K562 (cell line): Measurements from ENCODE around the gene PRCC. TPM values are rescaled to one million over a fixed set of nuclear protein-coding genes. Genes with fewer than 3 reads are reported as not detected.
A peak's percentile ranks its signal among the peaks of the same experiment; 100 is the strongest.

ENCODE experiments used
- CXXC5 ChIP-seq: fragments of 250-450 bp; sonication (Bioruptor Pico); IDR thresholded peaks from 2 replicates; pipeline ENCODE4 v1.8.0; 2022; ENCODE audit warnings: inconsistent platforms, mild to moderate bottlenecking, moderate library complexity
- ETV1 ChIP-seq: fragments of 450-650 bp; conservative IDR thresholded peaks from 2 replicates; pipeline ENCODE4 v1.6.1; 2016; ENCODE audit warnings: missing genetic modification characterization, control low read depth, low read depth, missing compliant biosample characterization
- GABPA ChIP-seq: fragments of 200-800 bp; sonication (Bioruptor generic); conservative IDR thresholded peaks from 2 replicates; pipeline ENCODE4 v1.6.1; 2016; ENCODE audit warnings: low read depth, missing genetic modification characterization, missing compliant biosample characterization
- HCFC1 ChIP-seq: IDR thresholded peaks from 2 replicates; pipeline ENCODE4 v1.6.1; 2012; ENCODE audit warnings: low read depth, low read length, improper control_type of control experiment
- KLF13 ChIP-seq: fragments of 450-650 bp; IDR thresholded peaks from 2 replicates; pipeline ENCODE4 v1.6.1; 2016; ENCODE audit warnings: missing genetic modification characterization, low read depth, mild to moderate bottlenecking, missing compliant biosample characterization, moderate library complexity, borderline replicate concordance
- MTA3 ChIP-seq: fragments of 450-650 bp; formaldehyde crosslinking; IDR thresholded peaks from 2 replicates; pipeline ENCODE4 v1.6.1; 2017; ENCODE audit warnings: mild to moderate bottlenecking, borderline replicate concordance
- PHF8 ChIP-seq: fragments of 200-600 bp; sonication (generic); IDR thresholded peaks from 2 replicates; pipeline ENCODE4 v1.6.1; 2012; ENCODE audit warnings: mixed run types, mild to moderate bottlenecking, inconsistent platforms, low read length, moderate library complexity, borderline replicate concordance
- POU5F1 ChIP-seq: fragments of 150-350 bp; IDR thresholded peaks from 2 replicates; pipeline ENCODE4 v1.6.1; 2014; ENCODE audit warnings: borderline replicate concordance, low read length, low read depth, mild to moderate bottlenecking; ENCODE audit not compliant: partially characterized antibody
- PTBP1 ChIP-seq: fragments of 200-400 bp; formaldehyde crosslinking; IDR thresholded peaks from 2 replicates; pipeline ENCODE4 v1.6.1; 2017; ENCODE audit warnings: low read depth, low read length
- ZNF140 ChIP-seq: fragments of 250-450 bp; sonication (Bioruptor Pico); IDR thresholded peaks from 2 replicates; pipeline ENCODE4 v1.8.0; 2021; ENCODE audit warnings: moderate library complexity, mild to moderate bottlenecking, inconsistent platforms
- polyA plus RNA-seq, 8 experiments: library from polyadenylated mRNA; depleted of rRNA in 4 of 8; stranded (reverse) in 5 of 8; unstranded in 3 of 8; fragments of >200 nt; fragmentation: Nextera tagmentation in 2 of 8; fragmentation: Illumina TruSeq in 1 of 8; extraction: Ambion mirVana in 2 of 8; extraction: Trizol in 1 of 8; gene quantifications; 2 replicates each; pipeline versions ENCODE4 v1.2.1 to v1.2.3, GENCODE V29; 2011 to 2014; ENCODE audit warnings: inconsistent platforms in 1 of 8, missing spikeins in 1 of 8
- total RNA-seq, 7 experiments: library from RNA; depleted of rRNA in 6 of 7; stranded (reverse); fragments of >200 nt in 6 of 7; fragmentation: Illumina TruSeq in 2 of 7; extraction: Trizol in 2 of 7; gene quantifications; 2 replicates each; pipeline versions ENCODE4 v1.2.1 to v1.2.3, GENCODE V29; 2011 to 2021; ENCODE audit warnings: low replicate concordance in 1 of 7
- TF ChIP-seq, protein P1 (sequence below): fragments of 450-650 bp; IDR thresholded peaks from 2 replicates; pipeline ENCODE4 v1.6.1; 2017; ENCODE audit warnings: antibody characterized with exemption, mild to moderate bottlenecking
- TF ChIP-seq, protein P2 (sequence below), 2 experiments: fragments of 150-350 bp in 1 of 2; IDR thresholded peaks; 2 replicates each; pipeline ENCODE4 v1.6.1; 2012 to 2016; ENCODE audit warnings: low read depth in 2 of 2, low read length in 2 of 2, mild to moderate bottlenecking in 1 of 2, moderate library complexity in 1 of 2
- TF ChIP-seq, protein P3 (sequence below): fragments of 450-650 bp; IDR thresholded peaks from 2 replicates; pipeline ENCODE4 v1.6.1; 2014; ENCODE audit warnings: low read depth, mild to moderate bottlenecking, moderate library complexity, borderline replicate concordance
- TF ChIP-seq, protein P4 (sequence below): sonication (generic); formaldehyde crosslinking; IDR thresholded peaks from 2 replicates; pipeline ENCODE4 v1.8.0; 2023; ENCODE audit warnings: mild to moderate bottlenecking, missing genetic modification reagents

The PRCC gene
- total and polyA plus RNA-seq, 9 of the 15 experiments (the other 6 are each of a cell fraction or from before 2014, with no cell fraction given), result 23.9 to 201 (median 41.1) TPM

DNA sequence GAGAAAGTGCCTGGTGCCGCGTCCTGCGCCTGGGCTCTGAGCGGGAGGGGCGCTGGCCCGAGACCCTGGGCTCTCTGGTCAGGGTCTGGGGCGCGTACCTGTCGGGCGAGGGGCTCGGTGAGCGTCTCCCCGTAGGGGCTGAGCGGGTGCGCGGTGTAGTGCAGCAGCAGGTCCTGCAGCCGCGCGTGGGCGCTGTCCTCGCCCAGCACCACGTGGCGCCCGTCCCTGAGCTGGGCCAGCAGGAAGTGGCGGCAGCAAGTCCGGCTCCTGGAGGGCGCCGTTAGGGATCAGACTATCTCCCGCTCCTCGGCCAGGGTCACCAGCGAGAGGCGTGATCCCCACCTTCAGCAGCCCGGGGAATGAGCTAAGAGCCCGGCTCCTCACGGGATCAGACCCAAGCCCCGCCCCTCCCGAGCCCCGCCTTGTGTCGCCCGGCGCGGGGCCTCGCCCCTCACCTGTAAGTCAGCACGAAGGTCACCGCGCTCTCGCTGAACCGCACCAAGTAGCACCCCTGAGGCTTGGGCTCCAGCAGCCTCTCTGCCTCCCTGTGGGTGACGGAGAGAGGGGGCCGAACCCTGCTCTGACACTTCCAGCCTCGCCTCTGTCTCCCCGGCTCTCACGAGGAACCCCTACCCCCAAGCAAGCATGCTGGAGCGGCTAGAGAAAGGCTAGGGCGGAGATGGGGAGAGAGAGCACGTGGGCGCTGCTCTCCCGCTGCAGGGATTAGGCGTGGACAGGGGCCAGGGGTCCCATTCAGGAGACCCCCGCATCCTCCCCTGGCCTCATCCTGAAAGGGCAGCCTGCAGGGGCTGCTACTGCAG lies 46.6 kb downstream of the PRCC start (continued):
- TF ChIP-seq, protein P1, sequence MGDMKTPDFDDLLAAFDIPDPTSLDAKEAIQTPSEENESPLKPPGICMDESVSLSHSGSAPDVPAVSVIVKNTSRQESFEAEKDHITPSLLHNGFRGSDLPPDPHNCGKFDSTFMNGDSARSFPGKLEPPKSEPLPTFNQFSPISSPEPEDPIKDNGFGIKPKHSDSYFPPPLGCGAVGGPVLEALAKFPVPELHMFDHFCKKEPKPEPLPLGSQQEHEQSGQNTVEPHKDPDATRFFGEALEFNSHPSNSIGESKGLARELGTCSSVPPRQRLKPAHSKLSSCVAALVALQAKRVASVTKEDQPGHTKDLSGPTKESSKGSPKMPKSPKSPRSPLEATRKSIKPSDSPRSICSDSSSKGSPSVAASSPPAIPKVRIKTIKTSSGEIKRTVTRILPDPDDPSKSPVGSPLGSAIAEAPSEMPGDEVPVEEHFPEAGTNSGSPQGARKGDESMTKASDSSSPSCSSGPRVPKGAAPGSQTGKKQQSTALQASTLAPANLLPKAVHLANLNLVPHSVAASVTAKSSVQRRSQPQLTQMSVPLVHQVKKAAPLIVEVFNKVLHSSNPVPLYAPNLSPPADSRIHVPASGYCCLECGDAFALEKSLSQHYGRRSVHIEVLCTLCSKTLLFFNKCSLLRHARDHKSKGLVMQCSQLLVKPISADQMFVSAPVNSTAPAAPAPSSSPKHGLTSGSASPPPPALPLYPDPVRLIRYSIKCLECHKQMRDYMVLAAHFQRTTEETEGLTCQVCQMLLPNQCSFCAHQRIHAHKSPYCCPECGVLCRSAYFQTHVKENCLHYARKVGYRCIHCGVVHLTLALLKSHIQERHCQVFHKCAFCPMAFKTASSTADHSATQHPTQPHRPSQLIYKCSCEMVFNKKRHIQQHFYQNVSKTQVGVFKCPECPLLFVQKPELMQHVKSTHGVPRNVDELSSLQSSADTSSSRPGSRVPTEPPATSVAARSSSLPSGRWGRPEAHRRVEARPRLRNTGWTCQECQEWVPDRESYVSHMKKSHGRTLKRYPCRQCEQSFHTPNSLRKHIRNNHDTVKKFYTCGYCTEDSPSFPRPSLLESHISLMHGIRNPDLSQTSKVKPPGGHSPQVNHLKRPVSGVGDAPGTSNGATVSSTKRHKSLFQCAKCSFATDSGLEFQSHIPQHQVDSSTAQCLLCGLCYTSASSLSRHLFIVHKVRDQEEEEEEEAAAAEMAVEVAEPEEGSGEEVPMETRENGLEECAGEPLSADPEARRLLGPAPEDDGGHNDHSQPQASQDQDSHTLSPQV, result peak; percentile 98
- TF ChIP-seq ZNF140, result no peak
- TF ChIP-seq, protein P2, sequence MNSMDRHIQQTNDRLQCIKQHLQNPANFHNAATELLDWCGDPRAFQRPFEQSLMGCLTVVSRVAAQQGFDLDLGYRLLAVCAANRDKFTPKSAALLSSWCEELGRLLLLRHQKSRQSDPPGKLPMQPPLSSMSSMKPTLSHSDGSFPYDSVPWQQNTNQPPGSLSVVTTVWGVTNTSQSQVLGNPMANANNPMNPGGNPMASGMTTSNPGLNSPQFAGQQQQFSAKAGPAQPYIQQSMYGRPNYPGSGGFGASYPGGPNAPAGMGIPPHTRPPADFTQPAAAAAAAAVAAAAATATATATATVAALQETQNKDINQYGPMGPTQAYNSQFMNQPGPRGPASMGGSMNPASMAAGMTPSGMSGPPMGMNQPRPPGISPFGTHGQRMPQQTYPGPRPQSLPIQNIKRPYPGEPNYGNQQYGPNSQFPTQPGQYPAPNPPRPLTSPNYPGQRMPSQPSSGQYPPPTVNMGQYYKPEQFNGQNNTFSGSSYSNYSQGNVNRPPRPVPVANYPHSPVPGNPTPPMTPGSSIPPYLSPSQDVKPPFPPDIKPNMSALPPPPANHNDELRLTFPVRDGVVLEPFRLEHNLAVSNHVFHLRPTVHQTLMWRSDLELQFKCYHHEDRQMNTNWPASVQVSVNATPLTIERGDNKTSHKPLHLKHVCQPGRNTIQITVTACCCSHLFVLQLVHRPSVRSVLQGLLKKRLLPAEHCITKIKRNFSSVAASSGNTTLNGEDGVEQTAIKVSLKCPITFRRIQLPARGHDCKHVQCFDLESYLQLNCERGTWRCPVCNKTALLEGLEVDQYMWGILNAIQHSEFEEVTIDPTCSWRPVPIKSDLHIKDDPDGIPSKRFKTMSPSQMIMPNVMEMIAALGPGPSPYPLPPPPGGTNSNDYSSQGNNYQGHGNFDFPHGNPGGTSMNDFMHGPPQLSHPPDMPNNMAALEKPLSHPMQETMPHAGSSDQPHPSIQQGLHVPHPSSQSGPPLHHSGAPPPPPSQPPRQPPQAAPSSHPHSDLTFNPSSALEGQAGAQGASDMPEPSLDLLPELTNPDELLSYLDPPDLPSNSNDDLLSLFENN (IDR thresholded peaks at IDR 0.05; ENCODE audit: low read depth in 2 of 2, low read length in 2 of 2), result no peak
- peak; percentile 91 for TF ChIP-seq CXXC5
- TF ChIP-seq HCFC1, result no peak
- peak; percentile 78 for TF ChIP-seq GABPA (tag)
- TF ChIP-seq PHF8, result peak; percentile 66; the same call in 1 of the 2 replicates
- peak; percentile 67; the same call in 1 of the 2 replicates for TF ChIP-seq ETV1 (tag)
- TF ChIP-seq, protein P3, sequence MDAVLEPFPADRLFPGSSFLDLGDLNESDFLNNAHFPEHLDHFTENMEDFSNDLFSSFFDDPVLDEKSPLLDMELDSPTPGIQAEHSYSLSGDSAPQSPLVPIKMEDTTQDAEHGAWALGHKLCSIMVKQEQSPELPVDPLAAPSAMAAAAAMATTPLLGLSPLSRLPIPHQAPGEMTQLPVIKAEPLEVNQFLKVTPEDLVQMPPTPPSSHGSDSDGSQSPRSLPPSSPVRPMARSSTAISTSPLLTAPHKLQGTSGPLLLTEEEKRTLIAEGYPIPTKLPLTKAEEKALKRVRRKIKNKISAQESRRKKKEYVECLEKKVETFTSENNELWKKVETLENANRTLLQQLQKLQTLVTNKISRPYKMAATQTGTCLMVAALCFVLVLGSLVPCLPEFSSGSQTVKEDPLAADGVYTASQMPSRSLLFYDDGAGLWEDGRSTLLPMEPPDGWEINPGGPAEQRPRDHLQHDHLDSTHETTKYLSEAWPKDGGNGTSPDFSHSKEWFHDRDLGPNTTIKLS, result peak; percentile 92
- TF ChIP-seq KLF13, result peak; percentile 32; the same call in 1 of the 2 replicates
- TF ChIP-seq MTA3, result peak; percentile 95
- TF ChIP-seq, protein P4, sequence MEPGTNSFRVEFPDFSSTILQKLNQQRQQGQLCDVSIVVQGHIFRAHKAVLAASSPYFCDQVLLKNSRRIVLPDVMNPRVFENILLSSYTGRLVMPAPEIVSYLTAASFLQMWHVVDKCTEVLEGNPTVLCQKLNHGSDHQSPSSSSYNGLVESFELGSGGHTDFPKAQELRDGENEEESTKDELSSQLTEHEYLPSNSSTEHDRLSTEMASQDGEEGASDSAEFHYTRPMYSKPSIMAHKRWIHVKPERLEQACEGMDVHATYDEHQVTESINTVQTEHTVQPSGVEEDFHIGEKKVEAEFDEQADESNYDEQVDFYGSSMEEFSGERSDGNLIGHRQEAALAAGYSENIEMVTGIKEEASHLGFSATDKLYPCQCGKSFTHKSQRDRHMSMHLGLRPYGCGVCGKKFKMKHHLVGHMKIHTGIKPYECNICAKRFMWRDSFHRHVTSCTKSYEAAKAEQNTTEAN (CRISPR knock-in tag), result no peak
- no peak for TF ChIP-seq POU5F1
- 0 out of 2 replicates have a peak, but pooled peaks have one; percentile 27 for TF ChIP-seq PTBP1
